HG03175 (cell line): ENCODE results near the gene RBBP5.

Experiments
- ATAC-seq: cut with Tn5 transposase; IDR thresholded peaks from one replicate; pipeline ENCODE4 v1.9.1; 2021; ENCODE audit warnings: mild to moderate bottlenecking, moderate library complexity; ENCODE audit not compliant: unreplicated experiment

The RBBP5 gene

GRCh38 chr1:205058853-205059252 is 62.9 kb downstream of the RBBP5 start:
- ATAC-seq, result no peak

- ATAC-seq, result no peak
Measured at GRCh38 chr1:205057808-205058575, 63.8 kb downstream of the RBBP5 start.

- ATAC-seq, result no peak
Measured at GRCh38 chr1:205056956-205057568, 64.7 kb downstream of the RBBP5 start.

- ATAC-seq, result no peak
Measured at GRCh38 chr1:205056188-205056611, 65.6 kb downstream of the RBBP5 start.

GRCh38 chr1:205054013-205054412 is 67.8 kb downstream of the RBBP5 start:
- ATAC-seq, result no peak

GRCh38 chr1:205053296-205053695 is 68.5 kb downstream of the RBBP5 start:
- no peak for ATAC-seq

- no peak for ATAC-seq
Measured at GRCh38 chr1:205052690-205053089, 69.1 kb downstream of the RBBP5 start.

- ATAC-seq, result no peak
Measured at GRCh38 chr1:205049479-205049878, 72.3 kb downstream of the RBBP5 start.

- no peak for ATAC-seq
Measured at GRCh38 chr1:205048382-205048781, 73.4 kb downstream of the RBBP5 start.

GRCh38 chr1:205047764-205048231 is 74.0 kb downstream of the RBBP5 start:
- no peak for ATAC-seq

GRCh38 chr1:205046870-205047269 is 74.9 kb downstream of the RBBP5 start:
- ATAC-seq, result no peak

- ATAC-seq, result no peak
Measured at GRCh38 chr1:205045146-205045545, 76.6 kb downstream of the RBBP5 start.

- no peak for ATAC-seq
Measured at GRCh38 chr1:205044741-205045140, 77.0 kb downstream of the RBBP5 start.

- no peak for ATAC-seq
Measured at GRCh38 chr1:205043866-205044265, 77.9 kb downstream of the RBBP5 start.

GRCh38 chr1:205042911-205043806 is 78.6 kb downstream of the RBBP5 start, which contains the start of gene CNTN2:
TSS of gene CNTN2 (plus strand) at chr1:205043212. CDS start at chr1:205053186, 9,974 bp downstream.
- no peak for ATAC-seq

GRCh38 chr1:205041998-205042910 is 79.5 kb downstream of the RBBP5 start:
- no peak for ATAC-seq

- no peak for ATAC-seq
Measured at GRCh38 chr1:205041001-205041715, 80.6 kb downstream of the RBBP5 start.

- no peak for ATAC-seq
Measured at GRCh38 chr1:205038132-205038786, 83.5 kb downstream of the RBBP5 start.

GRCh38 chr1:205037539-205037938 is 84.2 kb downstream of the RBBP5 start:
- no peak for ATAC-seq
